ENCODE data around the gene ARHGAP22.

ARHGAP22 gene

DNA sequence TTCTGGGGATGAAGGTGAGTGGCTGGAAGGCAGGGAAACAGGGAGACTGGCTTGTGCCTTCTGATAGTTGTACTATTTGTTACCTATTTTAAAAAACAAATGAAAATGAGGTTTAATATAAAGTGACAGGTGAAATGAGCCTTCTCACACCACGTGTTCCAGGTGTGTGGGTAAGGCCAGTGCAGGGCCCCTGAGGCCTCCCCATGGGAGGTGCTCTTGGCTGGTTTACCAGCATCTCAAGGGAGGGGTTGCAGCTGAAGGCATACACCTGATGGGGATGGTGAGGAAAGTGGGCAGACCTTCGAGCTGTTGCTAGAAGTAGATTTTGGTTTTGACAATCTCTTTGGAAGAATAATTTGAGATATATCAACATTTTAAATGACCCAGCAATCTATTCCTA lies 103.6 kb downstream of the ARHGAP22 start:
- H3K79me2 ChIP-seq (ENCODE audit: low read length), result no peaks in the 10 kb centered on the region
- no peaks in the 10 kb centered on the region for H3K9me3 ChIP-seq (replicated peaks; ENCODE audit: insufficient read depth, low read length)
- no peak overlapping the region for H2AFZ ChIP-seq (ENCODE audit: low read length)
- no peaks in the 10 kb centered on the region for H3F3A ChIP-seq (ENCODE audit: insufficient read depth, low read length)
- TF ChIP-seq EZH2phosphoT487 (IDR thresholded peaks at IDR 0.05; ENCODE audit: low read length) (no peak), CTCF (IDR thresholded peaks at IDR 0.05; ENCODE audit: low read length) (no peak), EZH2 (optimal IDR thresholded peaks at IDR 0.05; ENCODE audit: low read depth, low read length) (no peak)
- 0 out of 2 replicates have a peak, but pooled peaks cover 7% of the 10 kb centered on the region for H3K4me1 ChIP-seq (ENCODE audit: low read length)
- no peak for DNase-seq
- no peaks in the 10 kb centered on the region for H3K27me3 ChIP-seq (replicated peaks; ENCODE audit: insufficient read depth, low read length)
- no peaks in the 10 kb centered on the region for H4K20me1 ChIP-seq (ENCODE audit: insufficient read depth, low read length)
- H3K4me2 ChIP-seq (ENCODE audit: low read depth, low read length), result no peak overlapping the region
- no peak overlapping the region for H3K9ac ChIP-seq (ENCODE audit: low read length)
- H3K27ac ChIP-seq (ENCODE audit: low read length), result no peak overlapping the region
- H3K36me3 ChIP-seq (replicated peaks; ENCODE audit: insufficient read depth, low read length), result no peaks in the 10 kb centered on the region
- H3K4me3 ChIP-seq (ENCODE audit: low read length), result no peak overlapping the region
- H3K9me2 ChIP-seq (replicated peaks; ENCODE audit: insufficient read depth, low read length), result no peaks in the 10 kb centered on the region

GRCh38 chr10:48500771-48501170 lies 104.1 kb downstream of the ARHGAP22 start:
- Histone ChIP-seq H3K9me3 (replicated peaks; ENCODE audit: insufficient read depth, low read length) (no peaks in the 10 kb centered on the region), H3K9me2 (replicated peaks; ENCODE audit: insufficient read depth, low read length) (no peaks in the 10 kb centered on the region), H3K4me2 (ENCODE audit: low read depth, low read length) (no peak overlapping the region), H4K20me1 (ENCODE audit: insufficient read depth, low read length) (no peaks in the 10 kb centered on the region), H3K27ac (ENCODE audit: low read length) (no peak overlapping the region), H3F3A (ENCODE audit: insufficient read depth, low read length) (no peaks in the 10 kb centered on the region), H3K4me3 (ENCODE audit: low read length) (no peak overlapping the region), H2AFZ (ENCODE audit: low read length) (no peak overlapping the region), H3K27me3 (replicated peaks; ENCODE audit: insufficient read depth, low read length) (no peaks in the 10 kb centered on the region), H3K9ac (ENCODE audit: low read length) (no peak overlapping the region), H3K79me2 (ENCODE audit: low read length) (no peaks in the 10 kb centered on the region), H3K36me3 (replicated peaks; ENCODE audit: insufficient read depth, low read length) (no peaks in the 10 kb centered on the region), H3K4me1 (ENCODE audit: low read length) (0 out of 2 replicates have a peak, but pooled peaks cover 7% of the 10 kb centered on the region)
- no peak for DNase-seq
- TF ChIP-seq CTCF (IDR thresholded peaks at IDR 0.05; ENCODE audit: low read length) (no peak), EZH2 (optimal IDR thresholded peaks at IDR 0.05; ENCODE audit: low read depth, low read length) (no peak)

DNA sequence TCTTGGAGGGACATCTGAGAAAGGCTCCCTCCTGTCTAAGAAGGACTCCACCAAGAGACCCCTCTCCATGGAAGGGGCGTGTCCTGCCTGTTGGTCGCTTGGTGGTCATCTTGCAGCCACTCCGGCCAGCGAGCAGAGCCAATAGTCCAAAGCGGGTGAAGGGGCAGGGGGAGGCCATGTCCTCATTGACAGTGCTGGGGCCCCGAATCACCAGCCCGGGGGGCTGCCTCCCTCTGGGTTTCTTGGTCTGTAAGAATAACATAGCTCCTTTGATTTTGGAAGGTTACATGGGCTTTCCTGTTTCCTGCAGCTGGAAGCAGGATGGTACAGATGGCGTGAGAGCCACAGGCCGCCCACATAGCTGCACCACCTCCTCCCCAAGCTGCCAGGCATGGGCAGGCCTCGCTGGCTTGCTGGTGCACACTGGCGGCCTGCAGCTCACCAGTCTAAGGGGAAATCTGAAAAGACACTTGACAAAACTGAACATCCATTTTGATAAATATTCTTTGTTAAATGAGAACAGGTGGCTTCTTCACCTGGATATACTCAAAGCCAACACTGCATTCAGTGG lies 105.8 kb downstream of the ARHGAP22 start:
- H3K27me3 ChIP-seq (replicated peaks; ENCODE audit: insufficient read depth, low read length), result no peaks in the 10 kb centered on the region
- no peak for DNase-seq
- H3K36me3 ChIP-seq (replicated peaks; ENCODE audit: insufficient read depth, low read length), result no peaks in the 10 kb centered on the region
- H4K20me1 ChIP-seq (ENCODE audit: insufficient read depth, low read length), result no peaks in the 10 kb centered on the region
- no peaks in the 10 kb centered on the region for H3K9me3 ChIP-seq (replicated peaks; ENCODE audit: insufficient read depth, low read length)
- H3K9me2 ChIP-seq (replicated peaks; ENCODE audit: insufficient read depth, low read length), result no peaks in the 10 kb centered on the region
- peaks cover 12% of the 10 kb centered on the region; the same call in 1 of the 2 replicates for H3K4me1 ChIP-seq (ENCODE audit: low read length)
- H3K27ac ChIP-seq (ENCODE audit: low read length), result no peak overlapping the region
- H2AFZ ChIP-seq (ENCODE audit: low read length), result no peak overlapping the region
- H3K79me2 ChIP-seq (ENCODE audit: low read length), result no peaks in the 10 kb centered on the region
- H3K4me2 ChIP-seq (ENCODE audit: low read depth, low read length), result no peak overlapping the region
- no peak overlapping the region for H3K4me3 ChIP-seq (ENCODE audit: low read length)
- no peak overlapping the region for H3K9ac ChIP-seq (ENCODE audit: low read length)
- no peaks in the 10 kb centered on the region for H3F3A ChIP-seq (ENCODE audit: insufficient read depth, low read length)
- no peak for TF ChIP-seq EZH2 (optimal IDR thresholded peaks at IDR 0.05; ENCODE audit: low read depth, low read length)
- no peak for TF ChIP-seq EZH2phosphoT487 (IDR thresholded peaks at IDR 0.05; ENCODE audit: low read length)
- no peak for TF ChIP-seq CTCF (IDR thresholded peaks at IDR 0.05; ENCODE audit: low read length)

Measured in MM.1S (cell line).